Measurements from ENCODE around the gene FKBP7.
"Not testable (repeated sequence)": the region's sequence is repeated elsewhere in the genome, so short reads cannot be mapped to it uniquely, and the experiment has no call there.

- not testable (repeated sequence) for TF ChIP-seq CTCF (conservative IDR thresholded peaks at IDR 0.05 in 1 of 2, IDR thresholded peaks at IDR 0.05 in 1 of 2; ENCODE audit: low read depth in 1 of 2, low read length in 2 of 2); EZH2 (IDR thresholded peaks at IDR 0.05; ENCODE audit: low read length, missing control alignments)
Measured at GRCh38 chr2:178525460-178525859, 47.1 kb upstream of the FKBP7 start.

Data from fibroblast of lung (primary cell).